ENCODE results near the gene LRR1.
"Not testable (repeated sequence)": the region's sequence is repeated elsewhere in the genome, so short reads cannot be mapped to it uniquely, and the experiment has no call there.

The LRR1 gene

GRCh38 chr14:49598485-49599300 is at the start of gene LRR1:
Gene LRR1, plus strand, starts transcription at chr14:49598940. Its CDS starts 81 bp downstream, at chr14:49599021.
- peak; percentile 80 for DNase-seq (ENCODE audit: low spot score)

GRCh38 chr14:49549446-49549845 is 49.3 kb upstream of the LRR1 start:
- DNase-seq (ENCODE audit: low spot score): no peak

GRCh38 chr14:49549881-49550280 is 48.9 kb upstream of the LRR1 start:
- no peak for DNase-seq (ENCODE audit: low spot score)

- DNase-seq (ENCODE audit: low spot score): no peak
Observed at GRCh38 chr14:49550286-49551184, 48.2 kb upstream of the LRR1 start.

GRCh38 chr14:49551569-49551968 is 47.2 kb upstream of the LRR1 start:
- DNase-seq (ENCODE audit: low spot score): no peak

GRCh38 chr14:49553106-49553505 is 45.6 kb upstream of the LRR1 start:
- no peak for DNase-seq (ENCODE audit: low spot score)

GRCh38 chr14:49553892-49554291 is 44.8 kb upstream of the LRR1 start:
- DNase-seq (ENCODE audit: low spot score): no peak

- DNase-seq (ENCODE audit: low spot score): no peak
Observed at GRCh38 chr14:49559979-49560768, 38.6 kb upstream of the LRR1 start.

- DNase-seq (ENCODE audit: low spot score): no peak
Observed at GRCh38 chr14:49566714-49567113, 32.0 kb upstream of the LRR1 start.

- no peak for DNase-seq (ENCODE audit: low spot score)
Observed at GRCh38 chr14:49569281-49569680, 29.5 kb upstream of the LRR1 start.

- DNase-seq (ENCODE audit: low spot score): no peak
Observed at GRCh38 chr14:49574038-49574437, 24.7 kb upstream of the LRR1 start.

GRCh38 chr14:49578141-49578540 is 20.6 kb upstream of the LRR1 start:
- no peak for DNase-seq (ENCODE audit: low spot score)

GRCh38 chr14:49579841-49580240 is 18.9 kb upstream of the LRR1 start:
- peak; percentile 16 for DNase-seq (ENCODE audit: low spot score)

- peak; percentile 20 for DNase-seq (ENCODE audit: low spot score)
Observed at GRCh38 chr14:49581209-49582112, 17.3 kb upstream of the LRR1 start.

GRCh38 chr14:49582113-49582977 is 16.4 kb upstream of the LRR1 start:
- no peak for DNase-seq (ENCODE audit: low spot score)

- DNase-seq (ENCODE audit: low spot score): no peak
Observed at GRCh38 chr14:49583629-49584028, 15.1 kb upstream of the LRR1 start.

GRCh38 chr14:49584058-49584457 is 14.7 kb upstream of the LRR1 start:
- no peak for DNase-seq (ENCODE audit: low spot score)

- not testable (repeated sequence) for DNase-seq (ENCODE audit: low spot score)
Observed at GRCh38 chr14:49584981-49585640, 13.6 kb upstream of the LRR1 start.

Measured in cerebellar cortex (tissue), 1 donor.